Nephron (organoid): Measurements from ENCODE around the gene PARVG.

Experiments
- H3K27ac Mint-ChIP-seq, 3 experiments: 2 replicates each; pipeline ENCODE4 v1.8.0; 2020; ENCODE audit warnings: mixed read lengths in 3 of 3, mild to moderate bottlenecking in 2 of 3, moderate library complexity in 1 of 3
- H3K27me3 Mint-ChIP-seq: 2 replicates; pipeline ENCODE4 v1.8.0; 2021; ENCODE audit warnings: low read depth, mild to moderate bottlenecking, moderate library complexity, mixed read lengths
- H3K36me3 Mint-ChIP-seq: 2 replicates; pipeline ENCODE4 v1.8.0; 2020; ENCODE audit warnings: low read depth, mixed read lengths
- H3K4me1 Mint-ChIP-seq: 2 replicates; pipeline ENCODE4 v1.8.0; 2020; ENCODE audit warnings: mixed read lengths
- H3K4me3 Mint-ChIP-seq, 3 experiments: 2 replicates each; pipeline ENCODE4 v1.8.0; 2020; ENCODE audit warnings: mild to moderate bottlenecking in 3 of 3, mixed read lengths in 3 of 3, moderate library complexity in 2 of 3
- H3K9me3 Mint-ChIP-seq: 2 replicates; pipeline ENCODE4 v1.8.0; 2020; ENCODE audit warnings: mixed read lengths
- TF ChIP-seq, protein P1 (sequence below), 3 experiments: fragments of 200-600 bp; sonication (generic); IDR thresholded peaks; one replicate each; pipeline ENCODE4 v1.5.0; 2021; ENCODE audit warnings: antibody characterized with exemption in 3 of 3; ENCODE audit not compliant: unreplicated experiment in 3 of 3

Gene PARVG

GRCh38 chr22:44244265-44244822, 63.6 kb downstream of the PARVG start:
- TF ChIP-seq, protein P1, sequence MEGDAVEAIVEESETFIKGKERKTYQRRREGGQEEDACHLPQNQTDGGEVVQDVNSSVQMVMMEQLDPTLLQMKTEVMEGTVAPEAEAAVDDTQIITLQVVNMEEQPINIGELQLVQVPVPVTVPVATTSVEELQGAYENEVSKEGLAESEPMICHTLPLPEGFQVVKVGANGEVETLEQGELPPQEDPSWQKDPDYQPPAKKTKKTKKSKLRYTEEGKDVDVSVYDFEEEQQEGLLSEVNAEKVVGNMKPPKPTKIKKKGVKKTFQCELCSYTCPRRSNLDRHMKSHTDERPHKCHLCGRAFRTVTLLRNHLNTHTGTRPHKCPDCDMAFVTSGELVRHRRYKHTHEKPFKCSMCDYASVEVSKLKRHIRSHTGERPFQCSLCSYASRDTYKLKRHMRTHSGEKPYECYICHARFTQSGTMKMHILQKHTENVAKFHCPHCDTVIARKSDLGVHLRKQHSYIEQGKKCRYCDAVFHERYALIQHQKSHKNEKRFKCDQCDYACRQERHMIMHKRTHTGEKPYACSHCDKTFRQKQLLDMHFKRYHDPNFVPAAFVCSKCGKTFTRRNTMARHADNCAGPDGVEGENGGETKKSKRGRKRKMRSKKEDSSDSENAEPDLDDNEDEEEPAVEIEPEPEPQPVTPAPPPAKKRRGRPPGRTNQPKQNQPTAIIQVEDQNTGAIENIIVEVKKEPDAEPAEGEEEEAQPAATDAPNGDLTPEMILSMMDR (IDR thresholded peaks at IDR 0.05; ENCODE audit: unreplicated experiment in 3 of 3), result no peak

DNA sequence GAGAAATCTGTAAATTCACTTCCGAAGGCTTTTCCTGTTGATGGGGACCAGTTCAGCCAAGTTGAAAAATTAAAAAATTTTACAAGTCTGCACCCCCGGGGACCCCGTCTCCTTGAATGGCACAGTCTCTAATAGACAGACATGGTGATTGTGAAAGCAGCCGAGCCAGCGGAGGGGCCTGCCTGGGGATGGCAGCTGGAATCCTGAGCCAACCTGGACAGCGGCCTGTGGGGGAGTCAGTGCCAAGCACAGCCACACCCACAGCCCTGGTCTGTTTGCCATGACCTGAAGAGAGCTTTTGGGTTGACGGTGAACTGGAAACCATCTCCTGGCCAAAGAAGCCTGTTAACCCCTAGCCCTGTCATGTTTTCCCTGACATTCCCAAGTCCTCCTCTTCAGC, 64.7 kb downstream of the PARVG start:
- Mint-ChIP-seq H3K4me3 (no peak overlapping the region), H3K9me3 (peaks cover 17% of the 10 kb centered on the region), H3K27ac (no peak overlapping the region), H3K27me3 (peaks cover 20% of the 10 kb centered on the region), H3K36me3 (peaks cover 8% of the 10 kb centered on the region), H3K4me1 (no peaks in the 10 kb centered on the region)
- TF ChIP-seq, protein P1 (IDR thresholded peaks at IDR 0.05; ENCODE audit: unreplicated experiment in 3 of 3), result no peak

More at GRCh38 chr22:44244265-44244822, 63.6 kb downstream of the PARVG start:
- peaks cover 7% of the 10 kb centered on the region for H3K9me3 Mint-ChIP-seq
- no peaks in the 10 kb centered on the region for H3K36me3 Mint-ChIP-seq
- H3K27me3 Mint-ChIP-seq, result peaks cover 20% of the 10 kb centered on the region
- H3K27ac Mint-ChIP-seq, result no peak overlapping the region
- no peak overlapping the region for H3K4me3 Mint-ChIP-seq
- H3K4me1 Mint-ChIP-seq, result no peaks in the 10 kb centered on the region

- H3K36me3 Mint-ChIP-seq, result peaks cover 13% of the 10 kb centered on the region
- H3K4me3 Mint-ChIP-seq, result no peak overlapping the region
- H3K27me3 Mint-ChIP-seq, result peaks cover 16% of the 10 kb centered on the region
- TF ChIP-seq, protein P1 (IDR thresholded peaks at IDR 0.05; ENCODE audit: unreplicated experiment in 3 of 3), result no peak
- H3K4me1 Mint-ChIP-seq, result no peaks in the 10 kb centered on the region
- peaks cover 19% of the 10 kb centered on the region for H3K9me3 Mint-ChIP-seq
- H3K27ac Mint-ChIP-seq, result no peak overlapping the region
These were observed 65.1 kb downstream of the PARVG start for GRCh38 chr22:44245867-44246266.

DNA sequence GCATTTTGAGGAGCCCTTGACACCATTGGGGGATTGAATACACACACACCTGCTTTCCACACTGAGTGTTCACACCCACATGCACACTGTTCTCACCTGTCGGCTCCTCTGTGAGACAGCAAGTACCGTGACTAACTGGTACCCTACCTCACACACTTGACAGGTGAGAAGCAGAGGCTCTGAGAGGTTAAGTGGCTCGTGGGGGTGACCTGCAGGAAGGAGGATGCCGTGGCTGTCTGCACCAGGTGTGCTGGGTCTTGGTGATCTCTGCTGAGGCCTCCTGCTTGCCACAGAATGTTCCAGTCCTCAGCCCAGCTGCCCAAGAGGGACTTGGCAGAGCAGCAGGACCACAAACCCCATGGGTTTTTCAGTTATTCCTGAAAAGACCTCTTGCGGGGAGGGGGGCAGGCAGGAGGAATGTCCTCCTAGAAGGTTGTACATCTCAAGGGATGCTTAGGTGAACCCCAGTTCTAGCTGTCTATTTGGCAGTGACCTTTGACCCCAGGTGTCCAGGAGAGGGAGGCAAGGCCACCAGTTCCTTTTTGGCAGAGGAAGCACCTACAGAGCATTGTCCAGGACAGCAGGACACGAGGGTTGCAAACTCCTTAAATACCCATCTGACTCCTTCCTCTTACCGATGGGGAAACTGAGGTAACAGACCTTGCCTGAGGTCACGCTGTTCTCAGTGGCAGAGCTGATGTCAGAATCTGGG, 66.0 kb downstream of the PARVG start:
- H3K4me1 Mint-ChIP-seq, result no peaks in the 10 kb centered on the region
- H3K9me3 Mint-ChIP-seq, result peaks cover 25% of the 10 kb centered on the region
- H3K4me3 Mint-ChIP-seq, result no peak overlapping the region
- H3K27me3 Mint-ChIP-seq, result peaks cover 10% of the 10 kb centered on the region
- TF ChIP-seq, protein P1 (IDR thresholded peaks at IDR 0.05; ENCODE audit: unreplicated experiment in 3 of 3), result no peak
- H3K36me3 Mint-ChIP-seq, result peaks cover 13% of the 10 kb centered on the region
- H3K27ac Mint-ChIP-seq, result no peak overlapping the region

- Mint-ChIP-seq H3K4me3 (no peak overlapping the region), H3K27me3 (peaks cover 10% of the 10 kb centered on the region), H3K9me3 (peaks cover 25% of the 10 kb centered on the region), H3K36me3 (peaks cover 13% of the 10 kb centered on the region), H3K4me1 (no peaks in the 10 kb centered on the region), H3K27ac (no peak overlapping the region)
- TF ChIP-seq, protein P1 (IDR thresholded peaks at IDR 0.05; ENCODE audit: unreplicated experiment in 3 of 3), result no peak
These were observed 66.6 kb downstream of the PARVG start for GRCh38 chr22:44247346-44247745.
